Stimulated activated CD4-positive, alpha-beta T cell treated with anti-CD3 and anti-CD28 coated beads, Interleukin-4, amount 100 ng/mL, for 4 hours (primary cell): ENCODE data around the gene EPB41L3.
"Not testable (repeated sequence)": the region's sequence is repeated elsewhere in the genome, so short reads cannot be mapped to it uniquely, and the experiment has no call there.

ENCODE experiments used
- DNase-seq, 2 experiments: peaks; one replicate each; pipeline ENCODE4 v3.0.0-alpha.2; 2020

EPB41L3 gene

DNA sequence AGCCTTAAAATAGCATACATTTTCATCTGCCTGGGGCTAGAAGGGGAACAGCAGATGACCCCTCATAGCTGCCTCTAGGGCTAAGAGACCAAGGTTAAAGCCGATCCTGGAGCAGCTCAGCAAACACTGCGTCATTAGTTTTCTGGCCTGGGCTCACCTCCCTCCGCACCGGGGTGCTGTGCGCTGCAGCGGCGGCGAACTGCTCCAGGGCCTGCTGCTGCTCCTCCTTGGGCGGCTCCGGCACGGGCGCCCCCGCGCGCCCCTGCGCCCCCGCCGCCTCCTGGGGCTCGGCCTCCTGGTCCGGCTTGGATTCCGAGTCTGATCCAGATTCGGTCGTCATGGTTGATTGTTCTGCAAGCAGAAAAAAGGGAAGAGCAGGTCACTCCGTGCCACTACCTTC, 55.0 kb downstream of the EPB41L3 start:
- DNase-seq = no peak

- not testable (repeated sequence) for DNase-seq
Observed at GRCh38 chr18:5488044-5488443, 55.8 kb downstream of the EPB41L3 start.

- no peak for DNase-seq
Observed at GRCh38 chr18:5484526-5484925, 59.3 kb downstream of the EPB41L3 start.

GRCh38 chr18:5481621-5482020, 62.2 kb downstream of the EPB41L3 start:
- DNase-seq = no peak

- DNase-seq = no peak
Observed at GRCh38 chr18:5478261-5478660, 65.5 kb downstream of the EPB41L3 start.

- no peak for DNase-seq
Observed at GRCh38 chr18:5476961-5477800, 66.6 kb downstream of the EPB41L3 start.

GRCh38 chr18:5475267-5475666, 68.5 kb downstream of the EPB41L3 start:
- DNase-seq = no peak

- no peak for DNase-seq
Observed at GRCh38 chr18:5469340-5469739, 74.5 kb downstream of the EPB41L3 start.

- no peak for DNase-seq
Observed at GRCh38 chr18:5468394-5468793, 75.4 kb downstream of the EPB41L3 start.

- DNase-seq = no peak
Observed at GRCh38 chr18:5467671-5468070, 76.1 kb downstream of the EPB41L3 start.

GRCh38 chr18:5466256-5466655, 77.5 kb downstream of the EPB41L3 start:
- no peak for DNase-seq

GRCh38 chr18:5464251-5464650, 79.5 kb downstream of the EPB41L3 start:
- DNase-seq = no peak

DNA sequence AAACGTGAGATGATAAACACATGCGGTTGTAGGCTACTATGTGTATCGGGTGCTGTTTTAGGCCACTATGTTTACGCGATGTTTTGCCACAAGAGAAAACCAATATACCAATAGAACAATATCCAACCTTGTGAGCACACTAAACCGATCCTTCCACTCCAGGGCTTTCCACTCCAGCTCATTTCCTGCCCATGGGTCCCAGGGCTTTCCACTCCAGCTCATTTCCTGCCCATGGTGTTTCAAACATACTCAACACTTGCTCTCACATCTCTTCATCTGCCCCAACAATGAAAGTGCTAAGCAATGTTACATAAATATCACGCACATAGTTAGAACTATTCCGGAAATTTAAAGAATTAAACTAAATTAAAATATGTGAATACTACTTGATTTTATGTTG, 80.0 kb downstream of the EPB41L3 start:
- no peak for DNase-seq

DNA sequence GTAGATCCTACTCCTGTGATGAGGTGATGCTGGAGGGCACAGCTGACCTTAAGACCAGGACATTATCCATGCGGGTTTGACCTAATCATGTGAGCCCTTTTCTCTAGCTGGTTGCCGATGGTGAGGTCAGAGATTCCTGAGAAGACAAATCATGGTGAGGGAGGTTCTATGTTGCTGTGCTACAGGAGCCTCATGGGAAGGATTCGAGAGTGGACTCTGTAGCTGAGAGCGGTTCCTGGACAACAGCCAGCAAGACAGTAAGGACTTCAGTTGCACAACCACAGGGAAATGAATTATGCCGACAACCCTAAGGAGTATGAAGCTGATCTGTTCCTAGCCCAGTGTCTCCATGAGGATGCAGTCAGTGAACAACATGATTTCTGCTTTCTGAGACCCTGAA, 80.4 kb downstream of the EPB41L3 start:
- DNase-seq = no peak

- no peak for DNase-seq
Observed at GRCh38 chr18:5462227-5462626, 81.6 kb downstream of the EPB41L3 start.

GRCh38 chr18:5461041-5461440, 82.8 kb downstream of the EPB41L3 start:
- no peak for DNase-seq

- DNase-seq = no peak
Observed at GRCh38 chr18:5457462-5457957, 86.3 kb downstream of the EPB41L3 start.

- no peak for DNase-seq
Observed at GRCh38 chr18:5456577-5457461, 87.0 kb downstream of the EPB41L3 start.

- no peak for DNase-seq
Observed at GRCh38 chr18:5455674-5456073, 88.1 kb downstream of the EPB41L3 start.

GRCh38 chr18:5452943-5453443, 90.8 kb downstream of the EPB41L3 start:
- DNase-seq = no peak

- DNase-seq = no peak
Observed at GRCh38 chr18:5451871-5452270, 91.9 kb downstream of the EPB41L3 start.

DNA sequence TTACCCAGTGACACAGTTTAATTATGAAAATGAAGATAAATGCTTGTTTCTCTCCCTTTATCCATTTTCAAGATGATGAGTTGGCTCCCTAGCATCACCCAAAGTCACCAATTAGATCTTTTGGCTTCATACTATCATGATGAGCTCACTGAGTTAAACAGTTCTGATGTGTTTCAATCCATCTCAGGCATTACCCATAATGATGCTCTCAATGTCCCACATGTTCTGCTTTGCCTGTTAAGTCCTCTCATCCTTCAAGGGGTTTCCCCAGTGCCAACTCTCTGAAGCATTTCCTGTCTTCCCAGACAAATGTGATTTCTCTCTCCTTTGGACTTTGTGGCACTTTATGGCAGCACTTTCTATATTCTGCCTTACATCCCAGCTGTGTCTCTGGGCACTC, 92.6 kb downstream of the EPB41L3 start:
- DNase-seq = no peak

GRCh38 chr18:5449858-5450509, 93.8 kb downstream of the EPB41L3 start:
- no peak for DNase-seq
